ENCODE results near the gene AMY1B.
"Not testable (repeated sequence)": the region's sequence is repeated elsewhere in the genome, so short reads cannot be mapped to it uniquely, and the experiment has no call there.

The AMY1B gene

GRCh38 chr1:103655460-103655859 lies 40.5 kb downstream of the AMY1B start, which contains the start of gene AMY1A:
AMY1A (plus strand) TSS chr1:103655760; CDS start chr1:103656331, 571 bp downstream.
- H3K9ac ChIP-seq (ENCODE audit: low read length); H3K9me3 ChIP-seq (ENCODE audit: low read length); H3K4me1 ChIP-seq (ENCODE audit: insufficient read depth, low read length); H3K27ac ChIP-seq (ENCODE audit: low read depth, low read length); H3K36me3 ChIP-seq (ENCODE audit: insufficient read depth, low read length); H3K27me3 ChIP-seq (ENCODE audit: control insufficient read depth in 1 of 2, insufficient read depth in 2 of 2, low read length in 2 of 2); H3K4me3 ChIP-seq (ENCODE audit: low read depth in 1 of 2, low read length in 2 of 2): not testable (repeated sequence)

- not testable (repeated sequence) for H3K9ac ChIP-seq (ENCODE audit: low read length); H3K27ac ChIP-seq (ENCODE audit: low read depth, low read length); H3K27me3 ChIP-seq (ENCODE audit: control insufficient read depth in 1 of 2, insufficient read depth in 2 of 2, low read length in 2 of 2); H3K9me3 ChIP-seq (ENCODE audit: low read length); H3K4me3 ChIP-seq (ENCODE audit: low read depth in 1 of 2, low read length in 2 of 2); H3K36me3 ChIP-seq (ENCODE audit: insufficient read depth, low read length); H3K4me1 ChIP-seq (ENCODE audit: insufficient read depth, low read length)
These were observed 41.9 kb downstream of the AMY1B start for GRCh38 chr1:103654133-103654532.

- not testable (repeated sequence) for H3K9me3 ChIP-seq (ENCODE audit: low read length); H3K27me3 ChIP-seq (ENCODE audit: control insufficient read depth in 1 of 2, insufficient read depth in 2 of 2, low read length in 2 of 2); H3K9ac ChIP-seq (ENCODE audit: low read length); H3K4me1 ChIP-seq (ENCODE audit: insufficient read depth, low read length); H3K4me3 ChIP-seq (ENCODE audit: low read depth in 1 of 2, low read length in 2 of 2); H3K27ac ChIP-seq (ENCODE audit: low read depth, low read length); H3K36me3 ChIP-seq (ENCODE audit: insufficient read depth, low read length)
These were observed 45.1 kb downstream of the AMY1B start for GRCh38 chr1:103650889-103651288.

DNA sequence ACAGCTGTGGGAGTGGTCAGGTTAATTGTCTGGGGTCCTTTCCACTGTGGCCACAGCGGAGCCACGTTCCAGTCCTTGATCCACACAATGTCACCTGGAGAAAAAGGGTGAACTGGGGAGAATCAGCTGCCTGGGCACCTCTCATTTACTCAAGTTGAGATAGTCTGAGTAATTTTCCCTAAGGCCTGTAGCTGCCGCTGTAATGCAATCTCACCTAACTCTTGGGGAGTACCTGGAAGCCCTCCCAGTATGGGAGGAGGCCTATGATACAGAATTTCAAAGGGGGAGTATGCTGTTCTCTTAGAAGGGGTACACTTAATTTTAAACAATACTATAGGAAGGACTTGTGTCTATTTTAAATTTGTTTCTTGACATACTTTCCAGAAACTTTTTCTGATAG lies 45.7 kb downstream of the AMY1B start:
- H3K4me1 ChIP-seq (ENCODE audit: insufficient read depth, low read length); H3K4me3 ChIP-seq (ENCODE audit: low read depth in 1 of 2, low read length in 2 of 2); H3K27ac ChIP-seq (ENCODE audit: low read depth, low read length); H3K9ac ChIP-seq (ENCODE audit: low read length); H3K27me3 ChIP-seq (ENCODE audit: control insufficient read depth in 1 of 2, insufficient read depth in 2 of 2, low read length in 2 of 2); H3K36me3 ChIP-seq (ENCODE audit: insufficient read depth, low read length); H3K9me3 ChIP-seq (ENCODE audit: low read length): not testable (repeated sequence)

GRCh38 chr1:103643908-103644307 lies 52.1 kb downstream of the AMY1B start:
- not testable (repeated sequence) for H3K9ac ChIP-seq (ENCODE audit: low read length); H3K27ac ChIP-seq (ENCODE audit: low read depth, low read length); H3K4me1 ChIP-seq (ENCODE audit: insufficient read depth, low read length); H3K9me3 ChIP-seq (ENCODE audit: low read length); H3K4me3 ChIP-seq (ENCODE audit: low read depth in 1 of 2, low read length in 2 of 2); H3K27me3 ChIP-seq (ENCODE audit: control insufficient read depth in 1 of 2, insufficient read depth in 2 of 2, low read length in 2 of 2); H3K36me3 ChIP-seq (ENCODE audit: insufficient read depth, low read length)

DNA sequence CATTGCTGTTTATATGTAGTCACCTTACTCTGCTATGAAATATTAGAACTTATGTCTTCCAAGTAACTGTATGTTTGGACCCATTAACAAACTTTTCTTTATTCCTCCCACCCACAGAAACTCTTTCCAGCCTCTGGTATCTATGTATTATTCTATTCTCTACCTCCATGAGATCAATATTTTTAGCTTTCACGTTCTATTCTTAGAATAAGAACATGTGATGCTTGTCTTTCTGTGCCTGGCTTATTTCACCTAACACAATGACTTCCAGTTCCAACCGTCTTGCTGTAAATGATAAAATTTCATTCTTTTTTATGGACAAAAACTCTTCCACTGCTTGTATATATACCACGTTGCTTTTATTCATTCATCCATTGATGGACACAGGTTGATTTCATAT lies 54.8 kb downstream of the AMY1B start:
- H3K27ac ChIP-seq (ENCODE audit: low read depth, low read length); H3K36me3 ChIP-seq (ENCODE audit: insufficient read depth, low read length); H3K4me1 ChIP-seq (ENCODE audit: insufficient read depth, low read length); H3K9ac ChIP-seq (ENCODE audit: low read length); H3K9me3 ChIP-seq (ENCODE audit: low read length); H3K27me3 ChIP-seq (ENCODE audit: control insufficient read depth in 1 of 2, insufficient read depth in 2 of 2, low read length in 2 of 2); H3K4me3 ChIP-seq (ENCODE audit: low read depth in 1 of 2, low read length in 2 of 2): not testable (repeated sequence)

Measured in muscle layer of colon (tissue), 2 donors.